Astrocyte (in vitro differentiated cells and primary cell): Measurements from ENCODE around the gene SMC3.

Source experiments
- EZH2 ChIP-seq: IDR thresholded peaks from 2 replicates; pipeline ENCODE4 v1.6.1; 2012; ENCODE audit warnings: mild to moderate bottlenecking, low read length, inconsistent platforms; ENCODE audit not compliant: insufficient read depth
- TF ChIP-seq, protein P1 (sequence below): IDR thresholded peaks from 2 replicates; pipeline ENCODE4 v1.5.1; 2011; ENCODE audit warnings: low read depth, mild to moderate bottlenecking, inconsistent platforms, low read length, moderate library complexity; ENCODE audit not compliant: insufficient read depth

DNA sequence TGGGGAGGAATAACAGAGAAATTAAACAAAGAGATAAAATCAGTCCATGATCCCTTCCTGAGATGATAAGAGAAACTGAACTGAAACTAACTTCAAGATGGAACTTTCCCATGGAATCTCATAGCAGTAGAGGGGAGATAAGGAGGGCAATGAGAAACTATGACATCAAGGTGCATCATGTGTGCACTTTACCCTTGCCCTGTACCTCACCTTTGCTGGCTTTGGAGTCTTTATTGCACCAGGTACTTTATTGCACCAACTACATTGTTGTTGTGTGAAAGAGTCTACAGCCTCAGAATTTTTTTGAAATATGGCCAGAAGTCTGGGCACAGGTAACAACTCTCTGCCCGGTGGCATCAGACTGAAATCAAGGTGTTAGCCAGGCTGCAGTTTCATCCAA, 11.2 kb upstream of the SMC3 start:
- TF ChIP-seq, protein P1, sequence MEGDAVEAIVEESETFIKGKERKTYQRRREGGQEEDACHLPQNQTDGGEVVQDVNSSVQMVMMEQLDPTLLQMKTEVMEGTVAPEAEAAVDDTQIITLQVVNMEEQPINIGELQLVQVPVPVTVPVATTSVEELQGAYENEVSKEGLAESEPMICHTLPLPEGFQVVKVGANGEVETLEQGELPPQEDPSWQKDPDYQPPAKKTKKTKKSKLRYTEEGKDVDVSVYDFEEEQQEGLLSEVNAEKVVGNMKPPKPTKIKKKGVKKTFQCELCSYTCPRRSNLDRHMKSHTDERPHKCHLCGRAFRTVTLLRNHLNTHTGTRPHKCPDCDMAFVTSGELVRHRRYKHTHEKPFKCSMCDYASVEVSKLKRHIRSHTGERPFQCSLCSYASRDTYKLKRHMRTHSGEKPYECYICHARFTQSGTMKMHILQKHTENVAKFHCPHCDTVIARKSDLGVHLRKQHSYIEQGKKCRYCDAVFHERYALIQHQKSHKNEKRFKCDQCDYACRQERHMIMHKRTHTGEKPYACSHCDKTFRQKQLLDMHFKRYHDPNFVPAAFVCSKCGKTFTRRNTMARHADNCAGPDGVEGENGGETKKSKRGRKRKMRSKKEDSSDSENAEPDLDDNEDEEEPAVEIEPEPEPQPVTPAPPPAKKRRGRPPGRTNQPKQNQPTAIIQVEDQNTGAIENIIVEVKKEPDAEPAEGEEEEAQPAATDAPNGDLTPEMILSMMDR: no peak
- TF ChIP-seq EZH2: no peak
